ENCODE measurements around the gene STAP2. TPM values are rescaled to one million over a fixed set of nuclear protein-coding genes. Genes with fewer than 3 reads are reported as not detected.
A peak's percentile ranks its signal among the peaks of the same experiment; 100 is the strongest.
"Not testable (repeated sequence)": the region's sequence is repeated elsewhere in the genome, so short reads cannot be mapped to it uniquely, and the experiment has no call there.

The STAP2 gene
- total and polyA plus RNA-seq, 2 donors = 12.4 to 14.4 TPM

GRCh38 chr19:4337906-4338440, 654 bp downstream of the STAP2 start:
- 13% methylated on average over 14 of the region's 14 CpGs for WGBS
- Histone ChIP-seq H3K4me3 (ENCODE audit: low read depth, low read length) (peak overlapping the region; percentile 52), H3K36me3 (ENCODE audit: insufficient read depth) (no peaks in the 10 kb centered on the region), H3K27ac (ENCODE audit: low read depth) (peak overlapping the region; percentile 27), H3K4me1 (ENCODE audit: insufficient read depth) (no peaks in the 10 kb centered on the region)
- no peak for DNase-seq (ENCODE audit: extremely low spot score)

GRCh38 chr19:4334929-4335570, 3.6 kb downstream of the STAP2 start:
- Histone ChIP-seq H3K4me1 (ENCODE audit: insufficient read depth) (no peaks in the 10 kb centered on the region), H3K27ac (ENCODE audit: low read depth) (no peak overlapping the region), H3K4me3 (ENCODE audit: low read depth, low read length) (no peak overlapping the region), H3K36me3 (ENCODE audit: insufficient read depth) (no peaks in the 10 kb centered on the region)
- no peak for DNase-seq (ENCODE audit: extremely low spot score)
- 96% methylated on average over 7 of the region's 7 CpGs for WGBS

- H3K36me3 ChIP-seq (ENCODE audit: insufficient read depth) = no peaks in the 10 kb centered on the region
- WGBS = 94% methylated on average over 19 of the region's 19 CpGs
- H3K27ac ChIP-seq (ENCODE audit: low read depth) = no peak overlapping the region
- no peak for DNase-seq (ENCODE audit: extremely low spot score)
- H3K4me3 ChIP-seq (ENCODE audit: low read depth, low read length) = no peak overlapping the region
- H3K4me1 ChIP-seq (ENCODE audit: insufficient read depth) = no peaks in the 10 kb centered on the region
Observed at GRCh38 chr19:4329858-4330257, 8.8 kb downstream of the STAP2 start.

GRCh38 chr19:4328991-4329681, 9.5 kb downstream of the STAP2 start:
- H3K36me3 ChIP-seq (ENCODE audit: insufficient read depth); H3K27ac ChIP-seq (ENCODE audit: low read depth); H3K4me1 ChIP-seq (ENCODE audit: insufficient read depth); DNase-seq (ENCODE audit: extremely low spot score): not testable (repeated sequence)
- peak overlapping the region; percentile 32 for H3K4me3 ChIP-seq (ENCODE audit: low read depth, low read length)
- WGBS = 42% methylated on average over 35 of the region's 35 CpGs

GRCh38 chr19:4328243-4328990, 10.2 kb downstream of the STAP2 start:
- no peaks in the 10 kb centered on the region for H3K36me3 ChIP-seq (ENCODE audit: insufficient read depth)
- H3K27ac ChIP-seq (ENCODE audit: low read depth) = no peak overlapping the region
- WGBS = 4% methylated on average over 49 of the region's 49 CpGs
- DNase-seq (ENCODE audit: extremely low spot score) = peak; percentile 90
- H3K4me3 ChIP-seq (ENCODE audit: low read depth, low read length) = peak overlapping the region; percentile 32
- H3K4me1 ChIP-seq (ENCODE audit: insufficient read depth) = no peaks in the 10 kb centered on the region

- H3K4me1 ChIP-seq (ENCODE audit: insufficient read depth) = no peaks in the 10 kb centered on the region
- 16% methylated on average over 13 of the region's 13 CpGs for WGBS
- no peaks in the 10 kb centered on the region for H3K36me3 ChIP-seq (ENCODE audit: insufficient read depth)
- no peak for DNase-seq (ENCODE audit: extremely low spot score)
- peak overlapping the region; percentile 0 for H3K4me3 ChIP-seq (ENCODE audit: low read depth, low read length)
- H3K27ac ChIP-seq (ENCODE audit: low read depth) = no peak overlapping the region
Observed at GRCh38 chr19:4327877-4328242, 10.8 kb downstream of the STAP2 start.

- no peaks in the 10 kb centered on the region for H3K4me1 ChIP-seq (ENCODE audit: insufficient read depth)
- DNase-seq (ENCODE audit: extremely low spot score) = peak; percentile 31
- no peak overlapping the region for H3K4me3 ChIP-seq (ENCODE audit: low read depth, low read length)
- WGBS = 6% methylated on average over 30 of the region's 30 CpGs
- no peaks in the 10 kb centered on the region for H3K36me3 ChIP-seq (ENCODE audit: insufficient read depth)
- no peak overlapping the region for H3K27ac ChIP-seq (ENCODE audit: low read depth)
Observed at GRCh38 chr19:4327252-4327876, 11.3 kb downstream of the STAP2 start.

- WGBS = 9% methylated on average over 33 of the region's 33 CpGs
- no peak overlapping the region for H3K27ac ChIP-seq (ENCODE audit: low read depth)
- DNase-seq (ENCODE audit: extremely low spot score) = no peak
Observed at GRCh38 chr19:4326837-4327251, 11.8 kb downstream of the STAP2 start.

GRCh38 chr19:4326215-4326836, 12.3 kb downstream of the STAP2 start:
- no peak overlapping the region for H3K27ac ChIP-seq (ENCODE audit: low read depth)
- H3K36me3 ChIP-seq (ENCODE audit: insufficient read depth) = no peaks in the 10 kb centered on the region
- H3K4me1 ChIP-seq (ENCODE audit: insufficient read depth) = no peaks in the 10 kb centered on the region
- H3K4me3 ChIP-seq (ENCODE audit: low read depth, low read length) = no peak overlapping the region
- WGBS = 40% methylated on average over 13 of the region's 13 CpGs
- DNase-seq (ENCODE audit: extremely low spot score) = no peak

More at GRCh38 chr19:4326837-4327251, 11.8 kb downstream of the STAP2 start:
- Histone ChIP-seq H3K4me3 (ENCODE audit: low read depth, low read length) (no peak overlapping the region), H3K4me1 (ENCODE audit: insufficient read depth) (no peaks in the 10 kb centered on the region), H3K36me3 (ENCODE audit: insufficient read depth) (no peaks in the 10 kb centered on the region)

- DNase-seq (ENCODE audit: extremely low spot score) = no peak
- no peaks in the 10 kb centered on the region for H3K36me3 ChIP-seq (ENCODE audit: insufficient read depth)
- no peak overlapping the region for H3K27ac ChIP-seq (ENCODE audit: low read depth)
- WGBS = 81% methylated on average over 12 of the region's 12 CpGs
- H3K4me3 ChIP-seq (ENCODE audit: low read depth, low read length) = no peak overlapping the region
- no peaks in the 10 kb centered on the region for H3K4me1 ChIP-seq (ENCODE audit: insufficient read depth)
Observed at GRCh38 chr19:4324228-4324627, 14.4 kb downstream of the STAP2 start.

GRCh38 chr19:4323692-4324091, 14.9 kb downstream of the STAP2 start:
- Histone ChIP-seq H3K4me1 (ENCODE audit: insufficient read depth) (no peaks in the 10 kb centered on the region), H3K27ac (ENCODE audit: low read depth) (no peak overlapping the region), H3K36me3 (ENCODE audit: insufficient read depth) (no peaks in the 10 kb centered on the region), H3K4me3 (ENCODE audit: low read depth, low read length) (no peak overlapping the region)
- WGBS = 93% methylated on average over 9 of the region's 9 CpGs
- DNase-seq (ENCODE audit: extremely low spot score) = no peak

- no peak overlapping the region for H3K4me3 ChIP-seq (ENCODE audit: low read depth, low read length)
- no peaks in the 10 kb centered on the region for H3K4me1 ChIP-seq (ENCODE audit: insufficient read depth)
- 83% methylated on average over 37 of the region's 37 CpGs for WGBS
- H3K36me3 ChIP-seq (ENCODE audit: insufficient read depth) = no peaks in the 10 kb centered on the region
- H3K27ac ChIP-seq (ENCODE audit: low read depth) = no peak overlapping the region
- DNase-seq (ENCODE audit: extremely low spot score) = no peak
Observed at GRCh38 chr19:4322942-4323665, 15.5 kb downstream of the STAP2 start.

Data from urinary bladder (tissue), 4 donors.